Liver (tissue), 9 donors: ENCODE measurements around the gene AKNA. TPM values are rescaled to one million over a fixed set of nuclear protein-coding genes. Genes with fewer than 3 reads are reported as not detected.
A peak's percentile ranks its signal among the peaks of the same experiment; 100 is the strongest.

Experiments
- DNase-seq: peaks from one replicate; pipeline ENCODE4 v3.0.0-alpha.2; 2017; ENCODE audit warnings: low spot score
- H3K27ac ChIP-seq, 2 donors: one replicate each; pipeline ENCODE4 v1.7.0; 2013; ENCODE audit warnings: inconsistent platforms in 2 of 2, low read length in 2 of 2, control low read depth in 1 of 2, low read depth in 1 of 2, mild to moderate bottlenecking in 1 of 2
- H3K27me3 ChIP-seq, 4 donors: one replicate each; pipeline versions ENCODE4 v1.6.1 to v1.7.0; 2013; ENCODE audit warnings: low read length in 3 of 4, inconsistent platforms in 1 of 4, mild to moderate bottlenecking in 1 of 4, moderate library complexity in 1 of 4; ENCODE audit not compliant: control insufficient read depth in 4 of 4, insufficient read depth in 4 of 4
- H3K36me3 ChIP-seq, 4 donors: one replicate each; pipeline versions ENCODE4 v1.6.1 to v1.7.0; 2013; ENCODE audit warnings: low read length in 3 of 4, mild to moderate bottlenecking in 3 of 4, low read depth in 1 of 4, moderate library complexity in 1 of 4; ENCODE audit not compliant: control insufficient read depth in 4 of 4, insufficient read depth in 3 of 4
- H3K4me1 ChIP-seq, 4 donors: one replicate each; pipeline versions ENCODE4 v1.6.1 to v1.7.0; 2013; ENCODE audit warnings: low read length in 3 of 4, mild to moderate bottlenecking in 3 of 4, moderate library complexity in 1 of 4; ENCODE audit not compliant: control insufficient read depth in 4 of 4, insufficient read depth in 4 of 4
- H3K4me3 ChIP-seq, 3 donors: one replicate each; pipeline versions ENCODE4 v1.6.1 to v1.7.0; 2013; ENCODE audit warnings: low read length in 3 of 3, control low read depth in 1 of 3, low read depth in 1 of 3, mild to moderate bottlenecking in 1 of 3
- H3K9ac ChIP-seq, 2 donors: one replicate each; pipeline ENCODE4 v1.7.0; 2013; ENCODE audit warnings: low read length in 2 of 2, mild to moderate bottlenecking in 2 of 2, moderate library complexity in 2 of 2, control low read depth in 1 of 2, low read depth in 1 of 2
- H3K9me3 ChIP-seq, 4 donors: one replicate each; pipeline versions ENCODE4 v1.6.1 to v1.7.0; 2013; ENCODE audit warnings: low read length in 3 of 4; ENCODE audit not compliant: control insufficient read depth in 4 of 4
- EGR1 ChIP-seq, 2 donors: IDR thresholded peaks; 2 replicates each; pipeline ENCODE4 v1.6.1; 2016 to 2018; ENCODE audit warnings: antibody characterized with exemption in 2 of 2, low read depth in 2 of 2
- FOXA1 ChIP-seq: IDR thresholded peaks from 2 replicates; pipeline ENCODE4 v1.6.1; 2016; ENCODE audit warnings: antibody characterized with exemption
- FOXA2 ChIP-seq: IDR thresholded peaks from 2 replicates; pipeline ENCODE4 v1.6.1; 2016; ENCODE audit warnings: antibody characterized with exemption
- GABPA ChIP-seq, 2 donors: IDR thresholded peaks in 1 of 2; conservative IDR thresholded peaks in 1 of 2; 2 replicates each; pipeline ENCODE4 v1.6.1; 2016; ENCODE audit warnings: antibody characterized with exemption in 2 of 2, mild to moderate bottlenecking in 1 of 2, moderate library complexity in 1 of 2
- HNF4A ChIP-seq, 2 donors: conservative IDR thresholded peaks; 2 replicates each; pipeline ENCODE4 v1.6.1; 2016; ENCODE audit warnings: antibody characterized with exemption in 2 of 2, mild to moderate bottlenecking in 2 of 2
- HNF4G ChIP-seq: IDR thresholded peaks from 2 replicates; pipeline ENCODE4 v1.6.1; 2016; ENCODE audit warnings: antibody characterized with exemption
- JUND ChIP-seq, 2 donors: IDR thresholded peaks; 2 replicates each; pipeline ENCODE4 v1.6.1; 2016; ENCODE audit warnings: antibody characterized with exemption in 2 of 2
- NR2F2 ChIP-seq: IDR thresholded peaks from 2 replicates; pipeline ENCODE4 v1.6.1; 2016; ENCODE audit warnings: antibody characterized with exemption
- RAD21 ChIP-seq, 2 donors: IDR thresholded peaks; 2 replicates each; pipeline ENCODE4 v1.6.1; 2016; ENCODE audit warnings: antibody characterized with exemption in 2 of 2, mild to moderate bottlenecking in 2 of 2
- TAF1 ChIP-seq: conservative IDR thresholded peaks from 2 replicates; pipeline ENCODE4 v1.6.1; 2016; ENCODE audit warnings: antibody characterized with exemption, mild to moderate bottlenecking
- YY1 ChIP-seq: IDR thresholded peaks from 2 replicates; pipeline ENCODE4 v1.6.1; 2016; ENCODE audit warnings: antibody characterized with exemption, mild to moderate bottlenecking
- WGBS: extraction: QIAGEN DNeasy Blood & Tissue Kit; methylation state at CpG from one replicate; pipeline ENCODE4 v1.1.7; 2013; 5-methylcytosine and 5-hydroxymethylcytosine counted together
- polyA plus RNA-seq, 2 donors: library from polyadenylated mRNA; stranded (reverse) in 1 of 2; unstranded in 1 of 2; fragments of 200-250 nt in 1 of 2; fragments of >200 nt in 1 of 2; fragmentation: Nextera tagmentation in 1 of 2; extraction: Ambion mirVana in 1 of 2; gene quantifications; one replicate each; pipeline versions ENCODE4 v1.2.1 to v1.2.3, GENCODE V29; 2013 to 2015
- total RNA-seq, 2 donors: library from RNA; depleted of rRNA; stranded (reverse); fragments of >200 nt; gene quantifications; one replicate each; pipeline ENCODE4 v1.2.3, GENCODE V29; 2014
- TF ChIP-seq, protein P1 (sequence below): IDR thresholded peaks from 2 replicates; pipeline ENCODE4 v1.6.1; 2016; ENCODE audit warnings: antibody characterized with exemption
- TF ChIP-seq, protein P2 (sequence below): IDR thresholded peaks from 2 replicates; pipeline ENCODE4 v1.6.1; 2016; ENCODE audit warnings: antibody characterized with exemption, mild to moderate bottlenecking
- donor health status: healthy.
- donor health status: healthy.
- donor health status: healthy.
- donor health status: healthy.
- donor health status: healthy.

Gene AKNA
- total and polyA plus RNA-seq, 4 donors: 4.2 to 31.7 (median 6.9) TPM

DNA sequence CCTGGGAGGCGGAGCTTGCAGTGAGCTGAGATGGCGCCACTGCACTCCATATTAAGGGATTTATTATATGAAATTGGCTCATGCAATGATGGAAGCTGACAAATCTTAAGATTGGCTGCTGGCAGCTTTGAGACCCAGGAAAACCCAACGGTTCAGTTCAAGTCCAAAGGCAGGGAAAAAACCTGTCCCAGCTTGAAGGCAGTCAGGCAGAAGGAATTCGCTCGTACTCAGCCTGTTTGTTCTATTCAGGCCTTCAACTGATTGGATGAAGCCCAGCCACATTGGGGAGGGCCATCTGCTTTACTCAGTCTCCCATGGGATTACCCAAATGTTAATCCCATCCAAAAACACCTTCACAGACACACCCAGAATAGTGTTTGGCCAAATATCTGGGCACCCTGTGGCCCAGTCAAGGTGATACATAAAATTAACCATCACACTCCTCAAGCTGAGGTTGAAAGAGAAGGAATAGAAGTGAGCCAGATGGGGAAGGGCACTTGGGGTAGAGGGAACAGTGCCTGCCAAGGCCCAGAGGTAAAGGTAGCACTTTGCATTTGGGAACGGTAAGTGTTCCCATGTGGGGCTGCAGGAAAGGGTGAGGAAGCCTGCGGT lies 73.4 kb downstream of the AKNA start:
- Histone ChIP-seq H3K4me3 (peak overlapping the region in 1 of 3 donors; percentile 9), H3K36me3 (peaks cover 0 to 2% (median 0%) of the 10 kb centered on the region in 4 donors), H3K4me1 (peaks cover 14 to 45% (median 26%) of the 10 kb centered on the region in 4 donors), H3K27ac (peak overlapping the region; percentile 86 to 95), H3K9me3 (no peaks in the 10 kb centered on the region), H3K9ac (peak overlapping the region in 1 of 2 donors; percentile 38), H3K27me3 (no peaks in the 10 kb centered on the region)
- TF ChIP-seq EGR1 (IDR thresholded peaks at IDR 0.05; ENCODE audit: low read depth in 2 of 2): no peak
- TF ChIP-seq, protein P1, sequence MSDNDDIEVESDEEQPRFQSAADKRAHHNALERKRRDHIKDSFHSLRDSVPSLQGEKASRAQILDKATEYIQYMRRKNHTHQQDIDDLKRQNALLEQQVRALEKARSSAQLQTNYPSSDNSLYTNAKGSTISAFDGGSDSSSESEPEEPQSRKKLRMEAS: no peak
- no peak for TF ChIP-seq HNF4G
- TF ChIP-seq FOXA1: no peak
- TF ChIP-seq, protein P2, sequence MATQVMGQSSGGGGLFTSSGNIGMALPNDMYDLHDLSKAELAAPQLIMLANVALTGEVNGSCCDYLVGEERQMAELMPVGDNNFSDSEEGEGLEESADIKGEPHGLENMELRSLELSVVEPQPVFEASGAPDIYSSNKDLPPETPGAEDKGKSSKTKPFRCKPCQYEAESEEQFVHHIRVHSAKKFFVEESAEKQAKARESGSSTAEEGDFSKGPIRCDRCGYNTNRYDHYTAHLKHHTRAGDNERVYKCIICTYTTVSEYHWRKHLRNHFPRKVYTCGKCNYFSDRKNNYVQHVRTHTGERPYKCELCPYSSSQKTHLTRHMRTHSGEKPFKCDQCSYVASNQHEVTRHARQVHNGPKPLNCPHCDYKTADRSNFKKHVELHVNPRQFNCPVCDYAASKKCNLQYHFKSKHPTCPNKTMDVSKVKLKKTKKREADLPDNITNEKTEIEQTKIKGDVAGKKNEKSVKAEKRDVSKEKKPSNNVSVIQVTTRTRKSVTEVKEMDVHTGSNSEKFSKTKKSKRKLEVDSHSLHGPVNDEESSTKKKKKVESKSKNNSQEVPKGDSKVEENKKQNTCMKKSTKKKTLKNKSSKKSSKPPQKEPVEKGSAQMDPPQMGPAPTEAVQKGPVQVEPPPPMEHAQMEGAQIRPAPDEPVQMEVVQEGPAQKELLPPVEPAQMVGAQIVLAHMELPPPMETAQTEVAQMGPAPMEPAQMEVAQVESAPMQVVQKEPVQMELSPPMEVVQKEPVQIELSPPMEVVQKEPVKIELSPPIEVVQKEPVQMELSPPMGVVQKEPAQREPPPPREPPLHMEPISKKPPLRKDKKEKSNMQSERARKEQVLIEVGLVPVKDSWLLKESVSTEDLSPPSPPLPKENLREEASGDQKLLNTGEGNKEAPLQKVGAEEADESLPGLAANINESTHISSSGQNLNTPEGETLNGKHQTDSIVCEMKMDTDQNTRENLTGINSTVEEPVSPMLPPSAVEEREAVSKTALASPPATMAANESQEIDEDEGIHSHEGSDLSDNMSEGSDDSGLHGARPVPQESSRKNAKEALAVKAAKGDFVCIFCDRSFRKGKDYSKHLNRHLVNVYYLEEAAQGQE: no peak
- TF ChIP-seq HNF4A (conservative IDR thresholded peaks at IDR 0.05): no peak
- no peak for TF ChIP-seq FOXA2
- no peak for TF ChIP-seq NR2F2
- TF ChIP-seq TAF1: no peak
- no peak for TF ChIP-seq YY1
- WGBS: 67% methylated on average over 7 of the region's 7 CpGs
- DNase-seq: peak; percentile 24

DNA sequence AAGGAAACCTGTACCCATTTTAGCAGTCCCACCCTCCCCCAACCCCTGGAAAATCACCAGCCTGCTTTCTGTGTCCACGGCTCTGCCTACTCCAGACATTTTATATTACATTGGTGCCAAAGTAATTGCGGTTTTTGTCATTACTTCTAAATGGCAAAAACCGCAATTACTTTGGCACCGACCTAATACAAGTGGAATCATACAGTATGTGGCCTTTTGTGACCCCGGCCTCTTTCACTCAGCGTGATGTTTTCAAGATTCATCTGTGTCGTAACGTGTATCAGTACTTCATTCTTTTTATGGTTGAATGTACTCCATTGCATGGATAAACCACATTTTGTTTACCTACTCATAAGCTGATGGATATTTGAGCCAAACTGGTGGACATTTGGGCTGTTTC lies 74.6 kb downstream of the AKNA start:
- Histone ChIP-seq H3K27ac (peak overlapping the region in 1 of 2 donors; percentile 27), H3K9me3 (no peaks in the 10 kb centered on the region), H3K27me3 (no peaks in the 10 kb centered on the region), H3K4me3 (no peak overlapping the region), H3K4me1 (peaks cover 10 to 45% (median 21%) of the 10 kb centered on the region in 4 donors), H3K36me3 (peaks cover 0 to 5% (median under 1%) of the 10 kb centered on the region in 4 donors), H3K9ac (no peak overlapping the region)
- no peak for TF ChIP-seq YY1
- TF ChIP-seq FOXA1: no peak
- no peak for TF ChIP-seq HNF4G
- TF ChIP-seq TAF1: no peak
- TF ChIP-seq GABPA (IDR thresholded peaks at IDR 0.05 in 1 of 2, conservative IDR thresholded peaks at IDR 0.05 in 1 of 2): no peak
- TF ChIP-seq, protein P1: no peak
- WGBS: 83% methylated on average over 8 of the region's 8 CpGs
- DNase-seq: no peak

DNA sequence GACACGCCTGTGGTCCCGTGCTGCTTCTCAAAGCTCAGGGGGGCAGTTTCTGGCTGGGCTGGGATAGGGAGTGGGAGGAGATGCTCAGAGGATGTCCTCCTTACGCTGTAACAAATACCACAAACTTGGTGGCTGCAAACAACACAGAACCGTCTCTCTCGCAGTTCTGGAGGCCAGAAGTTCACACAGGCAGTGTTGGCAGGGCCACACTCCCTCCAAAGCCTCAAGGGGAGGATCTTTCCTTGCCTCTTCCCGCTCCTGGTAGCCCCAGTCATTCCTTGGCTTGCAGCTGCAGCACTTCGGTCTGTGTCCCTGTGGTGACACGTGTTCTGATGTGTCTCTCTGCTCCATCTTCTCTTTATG lies 75.3 kb downstream of the AKNA start:
- Histone ChIP-seq H3K27ac (no peak overlapping the region), H3K9ac (no peak overlapping the region), H3K27me3 (no peaks in the 10 kb centered on the region), H3K4me1 (peaks cover 10 to 43% (median 18%) of the 10 kb centered on the region in 4 donors), H3K4me3 (no peak overlapping the region), H3K36me3 (peaks cover 0 to 5% (median 1%) of the 10 kb centered on the region in 4 donors), H3K9me3 (no peaks in the 10 kb centered on the region)
- DNase-seq: no peak
- 74% methylated on average over 8 of the region's 8 CpGs for WGBS
- no peak for TF ChIP-seq RAD21 (IDR thresholded peaks at IDR 0.05)
- TF ChIP-seq JUND (IDR thresholded peaks at IDR 0.05): no peak
- no peak for TF ChIP-seq HNF4G
